NCI-H460 (cell line): ENCODE results near the gene SLC9A9. TPM values are rescaled to one million over a fixed set of nuclear protein-coding genes. Genes with fewer than 3 reads are reported as not detected.

Source experiments
- DNase-seq: peaks from one replicate; pipeline ENCODE4 v3.0.0-alpha.2; 2016; ENCODE audit warnings: low read depth; ENCODE audit errors: extremely low read depth
- total RNA-seq: library from RNA; depleted of rRNA; stranded (reverse); fragments of >200 nt; shearing (Covaris generic); gene quantifications from 2 replicates; pipeline ENCODE4 v1.2.3, GENCODE V29; 2014

Gene SLC9A9
- total RNA-seq, 1 experiment from 2014 or later, result 1.1 TPM

DNA sequence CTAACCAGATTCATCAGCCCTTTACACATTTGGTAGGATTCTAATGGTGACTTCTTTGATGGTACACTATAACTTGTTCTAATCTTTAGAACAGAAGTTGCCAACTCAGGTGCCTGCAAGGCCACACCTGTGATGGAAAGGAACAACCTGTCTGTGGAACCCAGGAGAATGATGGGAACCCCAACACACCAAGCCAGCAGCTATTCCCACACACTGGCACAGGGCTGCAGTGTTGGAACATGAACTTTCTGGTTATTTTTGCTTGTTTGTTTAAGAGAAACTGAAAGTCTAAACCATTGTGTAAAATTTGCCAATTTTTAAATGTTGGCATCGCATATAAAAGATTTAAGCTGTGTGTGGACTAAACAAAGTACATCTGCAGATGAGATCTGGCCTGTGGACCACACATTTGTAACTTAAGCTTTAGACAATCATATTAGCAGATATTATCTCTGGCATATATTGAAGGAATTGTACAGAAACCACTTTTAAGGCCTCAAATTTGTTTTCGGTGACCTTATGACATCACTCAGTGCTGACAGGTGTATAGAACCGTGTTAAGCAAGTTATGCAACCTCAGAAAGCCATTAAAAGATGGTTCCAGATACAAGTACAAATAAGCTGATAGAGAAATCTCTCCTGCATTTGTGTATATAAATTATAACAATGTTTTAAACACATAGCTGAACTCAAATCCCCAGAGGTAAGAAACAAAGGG lies 242.9 kb downstream of the SLC9A9 start:
- DNase-seq, result no peak

DNA sequence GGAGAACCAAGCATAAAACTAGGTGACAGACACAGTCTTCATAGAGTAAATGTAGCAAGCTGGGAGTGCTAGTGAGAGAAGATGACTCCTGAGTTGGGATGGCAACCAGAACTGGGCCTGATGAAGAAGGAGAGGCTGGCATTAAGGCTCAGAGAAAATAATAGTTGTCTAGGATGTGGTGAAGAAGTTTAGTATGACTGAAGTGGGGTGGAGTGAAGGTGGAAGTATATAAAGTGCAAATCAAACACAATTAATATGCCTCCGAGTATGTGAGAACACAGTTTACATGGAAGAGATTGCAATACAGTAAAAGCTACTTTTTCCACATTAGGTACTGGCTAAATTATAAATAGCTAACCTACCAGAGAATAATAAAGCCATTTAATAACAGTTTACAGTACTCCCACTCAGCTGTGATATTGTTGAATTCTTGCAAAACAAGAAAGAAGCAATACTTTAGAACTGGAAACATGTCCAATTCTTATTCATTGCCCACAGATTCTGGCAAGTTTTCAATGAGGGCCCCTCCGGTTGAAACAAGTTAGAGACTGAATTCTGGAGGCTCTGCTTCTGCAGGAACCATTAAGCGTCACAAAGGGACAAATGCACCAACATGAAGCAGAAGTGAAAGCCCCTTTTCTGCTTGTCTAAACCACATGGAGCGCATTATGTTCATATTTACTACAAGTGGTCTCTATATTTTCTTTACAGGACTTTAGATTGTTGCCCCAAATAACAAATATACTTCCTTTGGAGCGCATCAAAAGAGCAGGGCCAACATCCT lies 243.7 kb downstream of the SLC9A9 start:
- no peak for DNase-seq

DNA sequence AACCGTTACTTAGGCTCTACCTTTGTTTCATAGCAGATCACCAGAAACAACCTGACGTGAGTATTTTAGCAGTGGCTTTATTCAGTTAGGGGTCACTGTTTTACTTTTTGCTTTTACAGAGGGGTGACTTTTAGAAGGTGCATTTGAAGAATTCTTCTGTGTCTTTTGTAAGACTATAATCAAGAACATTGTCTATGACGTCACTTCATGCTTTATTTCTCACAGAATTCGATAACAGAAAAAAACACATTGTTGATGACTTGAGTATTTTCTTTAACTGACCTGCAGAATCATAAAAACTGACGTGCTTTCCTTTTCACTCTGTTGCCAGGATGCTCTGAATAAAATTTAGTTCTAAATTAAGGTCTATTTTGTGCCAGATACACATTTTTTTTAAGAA lies 244.5 kb downstream of the SLC9A9 start:
- DNase-seq, result no peak

DNA sequence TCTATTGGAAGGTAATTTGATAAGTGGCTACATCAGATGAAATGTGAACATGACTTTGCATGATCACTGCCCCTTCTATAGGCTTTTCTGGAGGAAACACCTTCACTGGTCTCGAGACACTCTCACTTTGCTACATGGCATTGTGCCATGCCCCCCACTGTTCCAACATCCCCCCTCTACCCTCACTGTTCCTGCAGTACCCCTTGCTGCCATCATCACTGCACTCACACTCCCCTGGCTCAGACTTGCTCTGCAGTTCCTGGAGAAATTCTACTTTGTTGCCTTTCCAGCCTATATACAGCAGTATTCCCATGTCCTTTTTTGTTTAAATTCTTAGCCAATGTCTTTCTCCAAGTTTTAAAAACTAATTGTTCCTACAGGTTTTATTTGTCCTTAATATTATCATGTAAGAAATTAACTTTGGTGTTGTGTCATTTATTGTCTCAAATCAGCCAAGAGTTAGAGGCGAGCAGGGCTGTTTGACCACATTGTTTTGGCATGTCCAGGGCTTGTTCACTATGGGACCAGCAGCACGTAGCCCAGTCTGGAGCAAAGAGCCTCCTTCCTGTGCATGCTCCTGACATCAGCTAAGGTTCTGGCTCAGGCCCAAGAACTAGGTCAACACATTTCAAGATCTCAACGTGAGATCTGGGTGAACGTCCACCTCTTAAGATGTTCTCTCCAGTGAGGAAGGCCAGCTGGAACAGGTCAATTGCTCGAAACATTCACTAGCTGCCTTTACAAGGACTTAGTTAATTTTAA lies 246.4 kb downstream of the SLC9A9 start:
- no peak for DNase-seq

DNA sequence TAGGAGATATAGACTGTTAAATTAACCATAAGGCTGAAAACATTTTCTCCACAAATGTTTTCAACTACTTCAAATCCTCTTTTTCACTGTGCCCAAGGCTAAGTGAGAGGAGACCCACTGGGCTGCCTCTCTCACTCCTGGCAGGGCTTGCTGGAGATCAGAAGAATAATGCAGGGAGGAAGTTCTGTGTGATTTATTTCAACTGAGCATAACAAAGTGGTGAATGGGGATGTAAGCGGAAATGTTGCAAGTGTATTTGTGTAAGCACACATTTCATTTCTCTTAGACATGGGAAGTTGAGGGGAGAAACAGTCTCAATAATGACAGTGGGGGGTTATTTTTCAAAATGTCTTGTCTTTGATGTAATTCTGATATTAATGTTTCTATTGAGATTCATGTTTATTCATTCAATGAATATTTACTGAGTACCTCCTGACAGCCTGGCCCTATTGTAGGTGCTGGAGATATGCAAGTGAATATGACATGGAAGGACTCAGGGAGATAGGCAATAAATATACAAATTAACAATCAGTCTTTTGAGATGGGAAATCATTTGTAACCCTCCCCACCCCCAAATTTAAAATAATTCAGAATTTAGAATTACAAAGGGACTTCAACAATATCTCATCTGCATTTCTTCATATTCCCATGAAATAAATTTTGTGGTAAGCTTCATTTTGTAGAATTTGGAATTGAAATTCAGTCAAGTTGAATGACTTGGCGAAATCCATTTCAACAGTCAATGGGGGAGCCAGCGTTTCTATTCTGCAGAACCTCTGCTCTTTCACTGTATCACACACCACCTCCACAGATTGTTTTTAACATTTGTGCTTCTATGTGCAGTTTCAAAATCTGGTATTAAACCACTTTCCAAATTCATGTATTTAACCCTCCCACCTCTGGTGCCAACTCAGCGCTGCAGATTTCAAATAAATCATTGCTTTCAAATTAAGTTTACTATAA lies 247.2 kb downstream of the SLC9A9 start:
- DNase-seq, result no peak

DNA sequence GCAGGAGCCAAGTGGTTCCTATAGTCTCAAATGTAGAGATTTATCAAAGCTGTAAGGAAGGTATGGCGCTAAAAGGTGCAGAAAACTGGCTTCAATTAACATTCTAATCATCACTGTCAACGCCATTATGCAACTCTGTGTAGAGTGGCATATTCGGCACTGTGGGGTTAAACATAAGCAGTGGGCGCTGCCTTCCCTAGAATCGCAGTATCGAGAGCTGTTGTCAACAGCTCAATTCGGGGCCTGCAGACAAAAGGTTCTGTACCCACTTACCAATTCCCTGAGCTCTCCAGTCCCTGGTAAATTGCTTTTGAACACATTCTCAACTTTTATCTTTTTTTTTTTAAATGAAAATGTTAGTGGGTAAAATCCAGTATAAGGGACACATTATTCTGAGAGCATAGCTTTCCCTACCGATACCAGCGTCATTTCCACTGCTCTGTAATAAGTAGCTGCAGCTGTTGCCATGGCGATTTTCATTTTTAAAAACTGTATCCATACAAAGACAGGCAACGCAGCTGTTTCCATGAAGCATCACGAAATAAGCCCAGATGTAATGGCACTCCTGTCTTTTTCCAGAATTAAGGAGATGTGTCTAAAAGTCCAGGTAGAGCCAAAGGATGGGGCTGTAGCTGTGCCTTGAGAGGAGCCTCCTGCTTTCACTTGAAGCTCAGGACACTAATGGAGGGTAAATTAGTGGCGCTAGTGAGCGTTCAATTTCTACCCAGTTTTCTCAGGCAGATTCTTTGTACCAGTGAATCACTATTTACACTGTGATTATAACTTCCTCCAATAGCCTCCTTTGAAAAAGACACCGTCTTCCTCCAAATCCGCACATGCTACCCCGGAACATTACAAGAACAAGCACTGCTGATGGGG lies 250.3 kb downstream of the SLC9A9 start:
- DNase-seq, result no peak

DNA sequence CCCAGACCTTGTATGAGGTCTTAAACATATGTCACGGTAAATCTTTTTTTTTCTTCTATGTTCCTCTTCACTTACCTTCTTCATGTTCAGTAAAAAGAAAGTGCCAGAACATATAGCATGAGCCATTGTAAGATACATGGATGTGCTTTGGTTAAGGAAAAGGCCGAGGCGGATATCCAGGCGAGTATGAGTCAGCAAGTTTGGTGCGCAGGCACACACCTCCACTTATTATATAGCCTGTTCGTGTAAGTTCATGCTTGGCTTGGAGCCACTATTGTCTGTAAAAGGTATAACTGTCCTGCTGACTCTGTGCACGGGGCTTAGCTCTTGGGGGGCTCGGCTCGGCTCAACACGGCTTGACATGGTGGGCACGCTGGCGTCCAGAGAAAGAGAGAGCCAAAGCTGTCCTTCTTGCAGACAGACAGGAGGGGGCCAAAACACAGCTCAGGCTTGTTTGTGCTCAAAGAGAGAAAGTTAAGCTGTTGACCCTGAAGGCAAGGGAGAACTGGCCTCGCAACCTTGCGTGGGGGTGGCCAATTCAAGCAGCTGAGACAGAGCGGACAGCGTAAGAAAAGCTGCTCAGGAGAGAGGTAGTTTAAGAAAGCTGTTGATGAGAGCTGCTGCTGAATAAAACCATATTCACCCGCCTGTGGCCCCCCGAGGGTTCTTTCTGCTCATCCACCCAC lies 251.2 kb downstream of the SLC9A9 start:
- DNase-seq, result no peak

DNA sequence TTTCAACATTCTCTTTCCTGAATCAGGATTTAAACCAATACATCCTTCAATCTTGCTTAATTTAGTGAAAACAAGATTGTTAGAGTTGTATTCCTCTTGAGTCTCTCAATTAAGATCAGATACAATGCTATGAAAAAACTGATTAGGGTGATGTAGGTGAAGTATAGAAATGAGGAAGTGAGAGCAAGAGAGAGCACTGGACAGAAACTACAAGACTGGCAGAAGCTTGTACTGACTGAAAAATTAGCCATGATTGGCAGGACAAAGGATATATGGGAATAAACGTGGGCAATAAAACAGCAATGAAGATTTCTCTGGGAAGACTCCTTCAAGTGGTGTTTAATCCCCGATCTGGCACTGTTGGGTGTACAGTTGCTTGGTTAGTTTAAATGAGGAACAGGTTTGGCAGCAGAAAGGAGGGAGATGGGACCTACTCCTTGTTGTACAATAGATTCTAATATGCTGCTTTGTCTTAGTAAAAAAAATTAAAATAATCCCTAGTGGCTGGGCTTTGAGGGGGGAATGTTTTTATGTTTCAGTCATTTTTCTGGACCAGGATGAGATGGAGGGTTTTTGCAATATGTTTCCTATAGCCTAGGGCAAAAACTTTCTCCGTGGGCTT lies 252.7 kb downstream of the SLC9A9 start:
- no peak for DNase-seq

DNA sequence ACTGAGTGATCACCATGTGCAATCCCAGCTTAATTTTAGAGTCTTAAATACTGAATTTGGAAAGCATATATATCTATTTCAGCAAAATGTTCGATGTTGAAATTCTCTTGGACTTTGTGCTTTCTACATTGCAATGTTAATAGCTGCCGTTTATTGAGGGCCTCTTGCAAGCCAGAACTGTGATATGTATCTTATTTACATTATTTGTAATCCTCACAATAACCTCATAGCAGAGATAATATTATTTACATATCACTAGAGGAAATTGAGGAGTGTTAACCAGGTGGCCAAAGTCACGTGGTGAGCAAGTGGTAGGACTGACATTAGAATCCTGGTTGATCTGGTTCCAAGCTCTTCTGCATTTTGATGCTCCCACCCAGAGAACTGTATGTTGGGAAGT lies 254.1 kb downstream of the SLC9A9 start:
- no peak for DNase-seq

DNA sequence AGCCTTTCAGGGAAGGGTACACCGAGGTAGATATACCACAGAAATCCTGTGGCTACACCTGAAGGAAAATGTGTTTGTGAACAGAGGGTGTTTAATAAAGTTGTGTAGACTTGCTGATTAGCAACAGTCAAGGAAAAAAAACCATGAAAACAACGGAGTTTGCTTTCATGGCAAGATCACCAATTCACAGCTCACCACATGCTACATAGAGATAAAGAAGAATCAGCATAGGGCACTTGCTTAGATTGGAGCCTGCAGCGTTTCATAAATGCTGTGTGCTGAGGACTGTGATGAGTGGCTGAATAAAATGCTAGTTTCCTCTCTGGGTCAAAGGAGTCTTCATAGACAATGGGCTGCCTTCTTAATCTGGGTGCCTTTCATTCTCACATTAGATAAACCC lies 257.6 kb downstream of the SLC9A9 start:
- no peak for DNase-seq

DNA sequence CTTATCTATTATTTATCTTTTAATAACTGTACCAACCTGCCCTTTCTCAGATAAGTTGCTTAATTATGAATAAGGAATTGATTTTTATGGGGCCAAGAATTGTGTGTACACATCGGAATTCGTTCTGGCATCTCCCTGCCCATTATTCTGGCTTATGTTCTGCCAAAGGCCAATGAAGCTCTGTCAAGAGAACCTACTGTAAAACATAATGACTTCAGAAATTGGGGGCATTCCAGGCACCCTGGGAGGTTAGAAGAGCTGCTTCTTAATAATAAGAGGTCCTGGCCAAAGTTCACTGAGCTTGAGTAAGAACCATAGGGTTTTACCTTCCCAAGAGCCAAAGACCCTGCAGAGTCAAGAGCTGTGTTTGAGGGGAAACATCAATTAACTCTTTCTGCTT lies 261.7 kb downstream of the SLC9A9 start:
- DNase-seq, result no peak

DNA sequence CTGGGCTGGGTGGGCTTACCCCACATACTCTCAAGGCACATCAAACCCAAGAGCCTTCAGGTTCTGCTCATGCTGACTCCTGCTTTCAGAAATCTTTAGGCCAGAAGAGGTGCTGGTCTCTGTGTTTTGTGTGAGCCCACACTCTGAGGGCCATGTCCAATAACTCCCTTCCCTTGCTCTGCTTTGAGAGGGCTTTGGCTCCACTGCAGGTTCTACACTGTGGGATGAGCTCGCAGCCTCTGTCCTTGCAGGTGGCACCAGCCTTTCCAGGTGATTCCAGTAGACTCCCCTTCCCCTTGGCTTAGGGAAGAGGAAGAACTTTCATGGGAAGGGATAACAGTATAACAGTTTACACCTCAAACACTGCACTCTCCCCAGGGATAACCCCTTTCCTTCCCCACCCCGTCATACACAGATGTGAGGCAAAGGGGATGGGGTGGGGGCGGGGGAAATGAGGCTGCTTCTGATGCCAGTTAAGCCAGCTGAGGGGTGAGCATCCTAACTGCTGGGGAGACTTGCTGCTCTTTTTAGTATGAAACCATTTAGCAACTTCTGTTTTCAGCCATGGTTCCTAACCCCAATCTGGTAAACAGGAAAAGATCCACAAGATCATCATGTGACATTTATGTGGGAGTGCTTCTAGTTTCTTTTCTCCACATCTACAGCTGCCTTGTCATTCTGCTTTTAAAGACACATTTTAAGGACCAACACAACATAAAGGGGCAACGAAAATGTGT lies 262.4 kb downstream of the SLC9A9 start:
- no peak for DNase-seq

DNA sequence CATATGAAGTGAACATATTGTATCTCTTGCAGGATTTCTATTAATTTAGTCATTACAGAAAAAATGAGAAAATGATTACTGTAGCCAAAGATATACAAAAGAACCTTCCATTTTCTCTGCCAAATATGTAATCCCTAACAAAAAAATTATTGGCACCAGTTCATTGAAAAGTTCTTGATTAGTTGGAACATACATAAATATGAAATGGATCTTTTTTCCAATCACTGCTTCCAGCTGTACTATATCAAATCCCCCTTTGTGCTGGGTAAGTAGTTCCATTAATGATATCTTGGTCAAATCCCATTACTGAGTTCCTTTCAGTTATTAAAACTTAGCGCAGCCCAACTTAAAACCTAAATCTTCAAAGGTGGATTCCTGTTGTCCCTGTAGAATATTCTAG lies 263.8 kb downstream of the SLC9A9 start:
- DNase-seq, result no peak

DNA sequence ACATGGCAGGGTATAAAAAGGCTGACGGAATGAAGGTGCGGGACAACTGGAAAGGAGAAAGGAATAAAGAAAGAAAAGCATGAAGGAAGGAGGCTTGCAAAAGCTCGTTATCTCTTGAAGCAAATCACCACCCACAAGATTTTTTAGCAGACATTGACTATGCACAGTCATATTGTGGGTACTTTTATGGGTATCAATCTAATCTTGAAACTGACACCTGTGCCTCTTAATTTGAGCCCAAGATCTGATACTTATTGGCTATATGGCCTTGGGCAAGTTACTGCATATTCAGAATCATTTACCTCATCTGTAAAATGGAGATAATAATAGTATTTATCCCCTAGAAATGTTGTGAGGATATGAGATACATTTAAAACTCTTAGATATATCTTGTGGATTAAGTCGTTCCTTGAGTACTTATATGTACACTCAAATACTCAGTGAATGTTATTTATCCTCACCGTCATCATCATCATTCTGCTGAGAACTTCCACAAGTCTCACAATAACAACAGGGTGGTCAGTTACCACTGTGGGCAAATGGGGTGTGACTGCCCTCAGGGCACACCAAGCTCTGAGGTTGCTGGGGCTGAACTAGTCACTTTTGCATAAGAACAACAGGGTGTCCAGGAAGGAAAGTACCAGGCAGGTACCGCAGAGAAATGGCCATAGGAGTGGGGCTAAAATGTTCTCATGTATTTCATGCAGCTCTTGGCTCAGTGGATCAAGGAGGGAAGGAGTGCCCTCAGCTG lies 266.1 kb downstream of the SLC9A9 start:
- no peak for DNase-seq

DNA sequence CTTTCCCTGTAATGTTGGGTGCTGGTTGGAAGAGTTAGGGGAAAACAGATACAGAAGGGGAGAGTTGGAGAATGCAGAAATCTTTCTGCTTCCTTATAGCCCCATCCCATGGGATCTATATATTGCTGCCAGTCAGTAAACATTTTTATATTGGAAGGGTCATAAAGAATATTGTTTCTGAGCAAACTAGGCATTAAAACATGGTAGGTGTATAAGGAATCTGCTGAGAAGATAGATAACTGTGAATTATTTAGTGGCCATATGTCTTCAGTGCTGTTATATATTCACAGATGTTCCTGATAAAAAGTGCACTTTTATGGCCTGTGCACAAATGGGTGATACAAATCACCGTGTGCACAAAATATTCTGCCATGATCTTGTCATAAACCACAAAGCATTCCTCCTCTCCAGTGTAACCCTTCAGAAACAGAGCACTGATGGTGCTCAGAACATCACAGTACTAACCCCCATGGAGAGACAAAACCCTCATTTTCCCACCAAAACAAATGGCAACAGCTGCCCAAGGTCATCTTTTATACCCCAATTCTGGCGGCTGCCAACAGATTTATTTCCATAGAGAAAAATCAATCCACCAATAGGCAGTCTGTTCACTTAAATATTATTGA lies 269.3 kb downstream of the SLC9A9 start:
- DNase-seq, result no peak

DNA sequence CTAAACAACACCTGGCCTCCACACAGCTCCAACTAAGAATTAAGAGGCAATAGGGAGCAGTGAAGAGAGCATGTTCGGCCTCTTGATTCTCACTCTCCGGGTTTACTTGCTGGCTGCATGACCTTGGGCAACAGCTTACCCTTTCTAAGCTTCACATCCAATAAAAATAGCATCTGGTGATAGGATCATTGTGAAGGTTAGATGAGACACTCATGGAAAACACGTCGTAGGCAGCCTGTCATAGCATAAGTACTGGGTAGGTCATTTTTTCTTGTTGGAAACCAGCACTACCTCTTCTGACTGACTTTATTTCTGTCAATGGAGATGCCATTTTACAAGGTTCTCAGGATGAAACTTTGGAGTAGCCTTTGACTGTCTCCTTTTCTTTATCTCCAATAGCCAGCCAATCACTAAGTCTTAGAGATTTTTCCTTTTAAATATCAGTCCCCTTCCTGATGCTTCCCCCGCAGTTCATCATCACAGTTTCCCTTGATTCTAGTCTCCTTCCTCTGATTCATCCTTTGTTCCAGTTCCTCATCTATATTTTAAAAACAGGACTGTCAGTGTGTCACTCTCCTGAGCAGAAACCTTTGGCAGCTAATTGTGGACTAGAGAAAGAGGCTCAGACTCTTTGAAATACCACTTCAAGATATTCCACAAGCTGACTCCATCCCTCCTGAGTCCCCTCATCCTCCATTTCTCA lies 271.5 kb downstream of the SLC9A9 start:
- DNase-seq, result no peak
